Measurements from ENCODE around the gene MT1A.
"Not testable (repeated sequence)": the region's sequence is repeated elsewhere in the genome, so short reads cannot be mapped to it uniquely, and the experiment has no call there.

Gene MT1A

GRCh38 chr16:56610609-56611111 lies 27.8 kb upstream of the MT1A start:
- no peak for DNase-seq

- DNase-seq = no peak
Measured at GRCh38 chr16:56611281-56611833, 27.1 kb upstream of the MT1A start.

- DNase-seq = no peak
Measured at GRCh38 chr16:56613706-56614105, 24.8 kb upstream of the MT1A start.

- peak in 1 of 5 donors; percentile 63 for DNase-seq
Measured at GRCh38 chr16:56614549-56614991, 23.9 kb upstream of the MT1A start.

GRCh38 chr16:56615353-56615752 lies 23.1 kb upstream of the MT1A start:
- no peak for DNase-seq

- DNase-seq = no peak
Measured at GRCh38 chr16:56616608-56617211, 21.8 kb upstream of the MT1A start.

DNA sequence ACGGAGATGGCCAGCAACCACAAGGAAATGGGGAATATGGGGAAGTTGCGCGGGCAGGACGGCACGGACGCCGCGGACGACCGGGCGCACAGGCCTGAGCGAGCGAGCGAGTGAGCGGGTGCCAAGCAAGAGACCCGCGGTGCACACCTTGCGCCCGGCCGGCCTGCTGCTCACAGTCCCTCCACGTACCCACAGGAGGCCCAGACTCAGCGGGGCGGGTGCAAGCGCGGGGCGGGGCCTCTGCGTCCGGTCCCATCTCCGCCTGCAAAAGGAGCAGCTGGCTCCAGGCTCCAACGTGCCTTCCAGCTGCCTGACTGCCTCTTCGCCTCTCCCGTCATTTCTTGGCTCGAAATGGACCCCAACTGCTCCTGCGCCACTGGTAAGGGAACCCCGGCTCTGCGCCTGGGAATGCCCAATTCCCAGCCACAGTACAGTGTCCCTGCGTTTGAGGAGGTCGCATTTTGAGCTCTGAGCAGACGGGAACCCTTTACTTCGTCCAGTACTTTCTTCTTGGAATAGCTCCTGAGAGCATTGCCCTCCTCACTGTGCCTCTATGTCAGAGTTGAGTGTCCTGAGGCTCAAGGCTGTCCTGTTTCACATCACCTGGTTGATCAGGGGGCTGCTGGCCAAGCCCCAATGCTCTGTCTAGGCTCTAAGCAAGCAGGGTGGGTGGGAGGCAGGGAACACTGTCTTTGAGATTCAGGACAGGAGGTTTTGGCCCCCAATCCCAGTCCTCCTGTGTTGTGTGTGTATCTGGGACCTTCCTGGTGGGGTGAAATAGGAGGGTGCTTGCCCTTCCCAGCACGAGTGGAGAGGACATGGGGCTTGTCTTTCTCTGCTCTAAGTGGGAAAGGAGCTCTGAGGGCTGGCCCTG lies 21.0 kb upstream of the MT1A start:
- DNase-seq = peak in 3 of 5 donors; percentile 31 to 69 (median 41)

DNA sequence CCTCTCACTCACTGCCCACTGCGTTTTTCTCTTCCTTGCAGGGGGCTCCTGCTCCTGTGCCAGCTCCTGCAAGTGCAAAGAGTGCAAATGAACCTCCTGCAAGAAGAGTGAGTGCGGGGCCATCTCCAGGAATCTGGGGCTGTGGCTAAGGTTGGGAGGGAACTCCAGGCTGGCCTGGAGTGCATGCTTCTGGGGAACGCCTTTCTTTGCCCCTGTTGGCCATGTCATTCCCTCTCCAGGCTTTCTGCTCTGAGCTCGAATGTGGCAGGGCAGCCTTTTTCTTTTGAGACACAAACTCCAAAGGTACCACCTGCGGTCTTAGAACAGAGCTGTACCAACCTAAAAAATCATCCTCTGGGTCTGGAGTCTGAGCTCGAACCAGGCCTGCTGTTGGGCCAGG lies 20.3 kb upstream of the MT1A start:
- no peak for DNase-seq

DNA sequence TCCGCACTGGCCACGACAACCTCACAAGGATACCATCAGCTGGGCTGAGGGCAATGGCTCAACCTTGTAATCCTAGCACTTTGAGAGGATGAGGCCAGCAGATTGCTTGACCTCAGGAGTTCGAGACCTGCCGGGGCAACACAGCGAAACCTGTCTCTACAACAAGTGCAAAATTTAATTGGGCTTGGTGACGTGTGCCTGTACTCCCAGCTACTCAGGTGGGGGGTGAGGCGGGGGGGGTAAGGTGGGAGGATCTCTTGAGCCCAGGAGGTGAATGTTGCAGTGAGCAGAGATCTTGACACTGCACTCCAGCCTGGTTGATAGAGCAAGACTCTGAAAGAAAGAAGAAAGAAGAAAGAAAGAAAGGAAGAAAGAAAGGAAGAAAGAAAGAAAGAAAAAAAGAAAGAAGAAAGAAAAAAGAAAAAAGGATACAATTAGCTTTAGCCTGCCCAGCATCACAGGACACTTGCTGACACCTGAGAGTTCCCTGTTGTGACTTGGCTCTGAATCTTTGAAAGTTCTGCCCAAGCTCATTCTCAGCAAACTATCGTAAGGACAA lies 18.0 kb upstream of the MT1A start:
- DNase-seq = no peak

GRCh38 chr16:56621665-56622445 lies 16.6 kb upstream of the MT1A start:
- DNase-seq = not testable (repeated sequence)

GRCh38 chr16:56623184-56623583 lies 15.3 kb upstream of the MT1A start:
- DNase-seq = not testable (repeated sequence)

GRCh38 chr16:56623637-56624036 lies 14.8 kb upstream of the MT1A start:
- no peak for DNase-seq

- peak in 2 of 5 donors; percentile 35 to 81 for DNase-seq
Measured at GRCh38 chr16:56625140-56625942, 13.1 kb upstream of the MT1A start, which contains the start of gene MT1E. Gene MT1E (plus strand): TSS chr16:56625781. CDS start chr16:56625852, 71 bp downstream.

DNA sequence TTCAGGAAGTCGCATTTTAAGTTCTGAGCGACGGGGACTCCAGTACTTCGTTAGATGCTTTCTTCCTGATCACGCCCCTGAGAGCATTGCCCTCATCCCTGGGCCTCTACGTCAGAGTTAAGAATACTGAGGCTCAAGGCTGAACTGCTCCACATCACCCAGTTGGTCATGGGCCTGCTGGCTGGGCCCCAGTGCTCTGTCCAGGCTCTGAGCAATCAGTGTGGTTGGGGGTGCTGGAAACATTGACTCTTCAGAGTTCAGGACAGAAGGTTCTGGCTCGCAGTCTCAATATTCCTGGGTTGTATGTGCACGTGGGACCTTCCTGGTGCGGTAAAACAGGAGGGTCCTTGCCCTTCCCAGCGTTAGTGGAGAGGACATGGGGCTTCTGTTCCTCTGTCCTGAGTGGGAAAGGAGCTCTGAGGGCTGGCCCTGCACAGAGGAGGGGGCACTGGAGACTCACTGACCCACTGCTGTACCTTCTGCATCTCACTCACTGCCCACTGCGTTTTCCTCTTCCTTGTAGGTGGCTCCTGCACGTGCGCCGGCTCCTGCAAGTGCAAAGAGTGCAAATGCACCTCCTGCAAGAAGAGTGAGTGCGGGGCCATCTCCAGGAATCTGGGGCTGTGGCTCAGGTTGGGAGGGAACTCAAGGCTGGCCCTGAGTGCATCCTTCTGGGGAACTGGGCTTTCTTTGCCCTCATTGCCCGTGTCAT lies 12.4 kb upstream of the MT1A start:
- no peak for DNase-seq

- DNase-seq = no peak
Measured at GRCh38 chr16:56626685-56627084, 11.8 kb upstream of the MT1A start.

- no peak for DNase-seq
Measured at GRCh38 chr16:56628486-56629350, 9.7 kb upstream of the MT1A start.

DNA sequence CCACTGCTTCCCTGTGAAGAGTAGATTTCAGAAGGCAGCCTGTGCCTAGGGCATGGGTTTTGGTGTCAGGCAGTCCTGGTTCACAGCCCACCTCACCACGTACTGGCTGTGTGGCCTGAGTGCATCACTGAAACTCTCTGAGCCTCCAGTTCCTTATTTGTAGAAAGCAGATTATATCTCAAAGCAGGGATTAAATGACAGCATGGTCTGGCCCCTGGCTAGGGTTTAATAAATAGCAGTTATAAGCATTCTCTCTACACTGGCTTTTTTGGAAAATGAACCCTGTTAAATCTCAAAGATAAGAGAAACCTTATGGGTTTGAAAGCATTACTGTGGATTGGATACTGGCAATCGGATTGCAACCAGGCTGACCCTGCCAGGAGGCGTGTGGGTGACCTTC lies 8.9 kb upstream of the MT1A start:
- DNase-seq = no peak

GRCh38 chr16:56630134-56630533 lies 8.3 kb upstream of the MT1A start:
- no peak for DNase-seq

DNA sequence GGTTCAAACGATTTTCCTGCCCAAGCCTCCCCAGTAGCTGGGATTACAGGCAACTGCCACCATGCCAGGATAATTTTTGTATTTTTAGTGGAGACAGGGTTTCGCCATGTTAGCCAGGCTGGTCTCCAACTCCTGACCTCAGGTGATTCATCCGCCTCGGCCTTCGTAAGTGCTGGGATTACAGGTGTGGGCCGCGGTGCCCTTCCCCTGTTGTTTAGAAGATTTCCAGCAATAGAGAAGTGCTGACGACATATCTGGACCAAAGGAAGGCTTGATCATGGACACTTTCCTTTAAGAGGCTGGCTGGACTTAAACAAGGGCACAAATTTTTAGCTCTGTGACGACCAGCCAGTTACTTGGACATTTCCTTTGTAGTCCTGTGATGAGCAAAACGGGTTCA lies 7.3 kb upstream of the MT1A start:
- no peak for DNase-seq

DNA sequence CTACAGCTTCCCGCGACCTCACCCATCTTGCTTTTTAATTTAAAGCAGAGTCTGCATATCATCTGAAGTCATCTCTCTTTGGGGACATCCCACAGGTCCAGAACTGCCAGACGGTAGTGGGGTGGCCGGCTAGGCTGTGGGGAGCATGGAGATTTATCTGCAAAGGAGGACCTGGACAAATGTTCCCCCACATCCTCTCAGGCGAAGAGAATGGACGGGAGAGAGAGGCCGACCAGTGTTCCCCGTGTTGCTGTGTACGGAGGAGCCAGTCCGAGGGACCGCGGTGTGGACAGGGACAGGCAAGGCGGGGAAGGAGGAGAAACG lies 6.7 kb upstream of the MT1A start:
- no peak for DNase-seq

All from T-helper 1 cell (primary cell).